Pancreas (tissue), 10 donors: Measurements from ENCODE around the gene MSL2. TPM values are rescaled to one million over a fixed set of nuclear protein-coding genes. Genes with fewer than 3 reads are reported as not detected.

Source experiments
- ATAC-seq, 4 donors: fragments of 200-7000 bp; cut with Tn5 transposase; one replicate each; pipeline versions ENCODE4 v1.8.0 to v1.9.1; 2020; ENCODE audit warnings: mild to moderate bottlenecking in 4 of 4, moderate library complexity in 4 of 4
- DNase-seq, 6 donors: peaks; one replicate each; pipeline ENCODE4 v3.0.0-alpha.2; 2020
- FAIRE-seq: peaks from 2 replicates; lab custom pipeline; 2012; peaks lifted over from hg19 to GRCh38; lab: Jason Lieb, UNC
- H3K27ac ChIP-seq, 4 donors: fragments of 200-600 bp; sonication (generic); 1 replicate in 3 of 4; 2 replicates in 1 of 4; pipeline versions ENCODE4 v1.5.0 to v1.8.0; 2020
- H3K27me3 ChIP-seq, 4 donors: fragments of 200-600 bp; one replicate each; pipeline ENCODE4 v1.8.0; 2021
- H3K36me3 ChIP-seq, 3 donors: fragments of 200-600 bp; sonication (generic) in 1 of 3; one replicate each; pipeline versions ENCODE4 v1.5.0 to v1.8.0; 2020 to 2021
- H3K4me1 ChIP-seq, 3 donors: fragments of 200-600 bp; one replicate each; pipeline ENCODE4 v1.8.0; 2021
- H3K4me3 ChIP-seq, 4 donors: fragments of 200-600 bp; sonication (generic) in 2 of 4; one replicate each; pipeline versions ENCODE4 v1.5.0 to v1.8.0; 2020 to 2021
- H3K9me3 ChIP-seq, 4 donors: fragments of 200-600 bp; one replicate each; pipeline ENCODE4 v1.8.0; 2021
- WGBS, 2 donors: extraction: QIAGEN DNeasy Blood & Tissue Kit; methylation state at CpG; one replicate each; pipeline ENCODE4 v1.1.7; 2013; 5-methylcytosine and 5-hydroxymethylcytosine counted together
- intact Hi-C, 3 donors: fragments of 100-400 bp; cut with DNase I; formaldehyde crosslinking; loops; one replicate each; pipeline versions ENCODE4 v1.11.1 to v1.14.2; 2022
- polyA plus RNA-seq, 2 donors: library from polyadenylated mRNA; stranded (reverse); fragments of 200-250 nt; gene quantifications; one replicate each; pipeline ENCODE4 v1.2.3, GENCODE V29; 2013
- total RNA-seq, 6 donors: library from RNA; stranded (reverse); fragmentation: NEBNext Ultra II Directional in 4 of 6; extraction: Animal tissue kit (Norgen Biotek cat#: 25700) in 4 of 6; gene quantifications; one replicate each; pipeline versions ENCODE4 v1.2.1 to v1.2.4, GENCODE V29; 2021 to 2023
- TF ChIP-seq, protein P1 (sequence below), 4 donors: fragments of 200-600 bp; sonication (generic) in 3 of 4; IDR thresholded peaks; one replicate each; pipeline versions ENCODE4 v1.5.0 to v1.8.0; 2021; ENCODE audit warnings: antibody characterized with exemption in 4 of 4
- donor health status: healthy with polysubstance abuse.
- donor health status: DM: no; HTN: no; CAD: no; lungs with moderate emphysema.
- donor health status: DM: no; HTN: no; CAD: no.
- donor health status: control.
- donor health status: control.
- donor health status: Bipolar disorder and iron deficiency.
- donor health status: DM: yes; HTN: yes; CAD: no.
- donor health status: DM: no; HTN: no; CAD: no.
- donor health status: DM: no; HTN: no; CAD: no.
- donor health status: DM: yes; HTN: yes; CAD: no.

MSL2 gene
- total and polyA plus RNA-seq, 8 donors = 3.5 to 19.2 (median 10.8) TPM

DNA sequence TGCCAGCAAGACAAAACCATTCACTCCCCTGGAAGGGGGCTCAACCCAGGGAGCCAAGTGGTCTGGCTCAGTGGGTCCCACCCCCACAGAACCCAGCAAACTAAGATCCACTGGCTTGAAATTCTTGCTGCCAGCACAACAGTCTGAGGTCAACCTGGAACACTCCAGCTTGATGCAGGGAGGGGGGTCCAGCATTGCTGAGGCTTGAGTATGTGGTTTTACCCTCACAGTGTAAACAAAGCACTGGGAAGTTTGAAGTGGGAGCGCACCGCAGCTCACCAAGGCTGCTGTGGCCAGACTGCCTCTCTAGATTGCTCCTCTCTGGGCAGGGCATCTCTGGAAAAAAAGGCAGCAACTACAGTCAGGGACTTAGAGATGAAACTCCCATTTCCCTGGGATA lies 81.7 kb downstream of the MSL2 start:
- DNase-seq (no peak), ATAC-seq (no peak), FAIRE-seq (no peak)
- no peaks in the 10 kb centered on the region for H3K9me3 ChIP-seq
- TF ChIP-seq, protein P1, sequence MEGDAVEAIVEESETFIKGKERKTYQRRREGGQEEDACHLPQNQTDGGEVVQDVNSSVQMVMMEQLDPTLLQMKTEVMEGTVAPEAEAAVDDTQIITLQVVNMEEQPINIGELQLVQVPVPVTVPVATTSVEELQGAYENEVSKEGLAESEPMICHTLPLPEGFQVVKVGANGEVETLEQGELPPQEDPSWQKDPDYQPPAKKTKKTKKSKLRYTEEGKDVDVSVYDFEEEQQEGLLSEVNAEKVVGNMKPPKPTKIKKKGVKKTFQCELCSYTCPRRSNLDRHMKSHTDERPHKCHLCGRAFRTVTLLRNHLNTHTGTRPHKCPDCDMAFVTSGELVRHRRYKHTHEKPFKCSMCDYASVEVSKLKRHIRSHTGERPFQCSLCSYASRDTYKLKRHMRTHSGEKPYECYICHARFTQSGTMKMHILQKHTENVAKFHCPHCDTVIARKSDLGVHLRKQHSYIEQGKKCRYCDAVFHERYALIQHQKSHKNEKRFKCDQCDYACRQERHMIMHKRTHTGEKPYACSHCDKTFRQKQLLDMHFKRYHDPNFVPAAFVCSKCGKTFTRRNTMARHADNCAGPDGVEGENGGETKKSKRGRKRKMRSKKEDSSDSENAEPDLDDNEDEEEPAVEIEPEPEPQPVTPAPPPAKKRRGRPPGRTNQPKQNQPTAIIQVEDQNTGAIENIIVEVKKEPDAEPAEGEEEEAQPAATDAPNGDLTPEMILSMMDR (IDR thresholded peaks at IDR 0.05) = no peak
- 100% methylated on average over 2 of the region's 2 CpGs for WGBS, 2 donors
- H3K4me3 ChIP-seq = no peak overlapping the region
- H3K27ac ChIP-seq = no peak overlapping the region
- intact Hi-C loops = no loop called here
- H3K27me3 ChIP-seq = no peaks in the 10 kb centered on the region
- no peaks in the 10 kb centered on the region for H3K4me1 ChIP-seq
- H3K36me3 ChIP-seq = no peaks in the 10 kb centered on the region

DNA sequence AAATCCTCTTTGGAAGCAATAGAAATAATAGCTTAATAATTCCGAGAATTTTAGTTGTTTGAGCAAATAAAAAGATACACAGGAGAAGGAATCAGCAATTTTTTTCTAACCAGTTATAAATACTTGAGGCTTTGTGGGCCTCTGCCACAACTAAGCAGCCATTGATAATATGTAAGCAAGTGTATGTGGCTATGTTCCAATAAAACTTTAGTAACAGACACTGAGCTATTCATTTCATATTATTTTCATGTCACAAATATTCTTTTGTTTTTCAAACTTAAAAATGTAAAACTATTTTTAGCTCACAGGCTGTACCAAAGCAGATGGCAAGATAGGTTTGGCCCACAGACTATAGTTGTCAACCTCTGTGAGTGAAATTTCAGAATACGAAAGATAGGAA lies 85.7 kb downstream of the MSL2 start:
- Histone ChIP-seq H3K4me1 (no peaks in the 10 kb centered on the region), H3K27me3 (no peaks in the 10 kb centered on the region), H3K9me3 (no peaks in the 10 kb centered on the region), H3K27ac (no peak overlapping the region), H3K36me3 (no peaks in the 10 kb centered on the region), H3K4me3 (no peak overlapping the region)
- TF ChIP-seq, protein P1 (IDR thresholded peaks at IDR 0.05) = no peak
- FAIRE-seq = no peak
- 92% methylated on average over 2 of the region's 2 CpGs for WGBS, 2 donors
- no peak for DNase-seq
- intact Hi-C loops = no loop called here
- no peak for ATAC-seq

- 100% methylated on average over 1 of the region's 1 CpG for WGBS, 2 donors
- ATAC-seq (no peak), DNase-seq (no peak), FAIRE-seq (no peak)
- intact Hi-C loops = no loop called here
- H3K4me1 ChIP-seq = no peaks in the 10 kb centered on the region
- no peak overlapping the region for H3K4me3 ChIP-seq
- H3K36me3 ChIP-seq = no peaks in the 10 kb centered on the region
- H3K9me3 ChIP-seq = no peaks in the 10 kb centered on the region
- TF ChIP-seq, protein P1 (IDR thresholded peaks at IDR 0.05) = no peak
- no peaks in the 10 kb centered on the region for H3K27me3 ChIP-seq
- no peak overlapping the region for H3K27ac ChIP-seq
These were observed 86.6 kb downstream of the MSL2 start for GRCh38 chr3:136109499-136109898.

GRCh38 chr3:136106101-136106500 lies 90.0 kb downstream of the MSL2 start:
- DNase-seq (no peak), FAIRE-seq (no peak), ATAC-seq (no peak)
- intact Hi-C loops = no loop called here
- no peaks in the 10 kb centered on the region for H3K36me3 ChIP-seq
- TF ChIP-seq, protein P1 (IDR thresholded peaks at IDR 0.05) = no peak
- no peak overlapping the region for H3K27ac ChIP-seq
- H3K4me3 ChIP-seq = no peak overlapping the region
- H3K4me1 ChIP-seq = no peaks in the 10 kb centered on the region
- H3K27me3 ChIP-seq = no peaks in the 10 kb centered on the region
- H3K9me3 ChIP-seq = no peaks in the 10 kb centered on the region
- 91 to 97% methylated on average over 6 of the region's 6 CpGs for WGBS, 2 donors

GRCh38 chr3:136105044-136105443 lies 91.1 kb downstream of the MSL2 start:
- Histone ChIP-seq H3K9me3 (no peaks in the 10 kb centered on the region), H3K27ac (no peak overlapping the region), H3K4me1 (no peaks in the 10 kb centered on the region), H3K4me3 (no peak overlapping the region), H3K36me3 (no peaks in the 10 kb centered on the region), H3K27me3 (no peaks in the 10 kb centered on the region)
- WGBS, 2 donors = 93 to 95% methylated on average over 4 of the region's 4 CpGs
- TF ChIP-seq, protein P1 (IDR thresholded peaks at IDR 0.05) = no peak
- intact Hi-C loops = no loop called here
- no peak for ATAC-seq
- no peak for DNase-seq
- no peak for FAIRE-seq

Other genes with a start within 250 kb of the MSL2 start
- 1 to 10 TPM; 3.3 to 7.0 (median 5.2) TPM for gene PPP2R3A, start 230.6 kb downstream of the MSL2 start, total RNA-seq
- gene PPP2R3A, start 230.6 kb downstream of the MSL2 start, polyA plus RNA-seq = 1 to 10 TPM; 1.3 to 1.5 TPM
- gene PCCB, start 54.0 kb upstream of the MSL2 start, total RNA-seq = 10 to 100 TPM in 5 of 6 donors, 1 to 10 TPM in 1; 9.3 to 24.9 (median 18.2) TPM
- gene PCCB, start 54.0 kb upstream of the MSL2 start, polyA plus RNA-seq = 10 to 100 TPM in 1 of 2 donors, 1 to 10 TPM in 1; 8.9 to 11.7 TPM